ENCODE measurements around the gene HNRNPUL2.
"Not testable (repeated sequence)": the region's sequence is repeated elsewhere in the genome, so short reads cannot be mapped to it uniquely, and the experiment has no call there.

HNRNPUL2 gene

DNA sequence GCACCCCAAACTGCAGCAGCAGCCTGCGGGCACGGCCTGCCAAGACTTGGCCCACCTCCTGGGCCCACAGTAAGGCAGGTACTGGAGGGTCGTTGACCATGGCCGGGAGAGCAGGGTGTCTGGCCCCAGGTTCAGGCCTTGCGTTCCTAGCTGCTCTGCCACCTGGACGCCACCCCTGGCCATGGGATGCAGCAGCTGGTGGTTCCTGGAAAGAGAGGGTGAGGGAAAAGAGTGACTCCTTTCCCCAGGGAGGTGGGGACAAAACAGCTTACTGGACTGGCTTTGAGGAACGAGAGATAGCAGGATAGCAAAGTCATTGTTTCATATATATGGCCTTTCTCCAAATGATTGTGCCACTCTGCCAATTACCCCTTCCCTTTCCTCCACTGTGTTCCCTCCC is 21.8 kb downstream of the HNRNPUL2 start:
- no peaks in the 10 kb centered on the region; the same call in 1 of the 2 replicates for H3K36me3 ChIP-seq (ENCODE audit: low read length)
- H3K79me2 ChIP-seq (ENCODE audit: insufficient read depth, low read length) = no peaks in the 10 kb centered on the region
- H3K27ac ChIP-seq (ENCODE audit: low read depth, low read length) = no peak overlapping the region
- no peaks in the 10 kb centered on the region for H4K20me1 ChIP-seq (ENCODE audit: low read depth, low read length)
- H2AFZ ChIP-seq (ENCODE audit: low read depth, low read length, severe bottlenecking) = no peak overlapping the region
- TF ChIP-seq EZH2phosphoT487 (conservative IDR thresholded peaks at IDR 0.05; ENCODE audit: low read length) = no peak
- TF ChIP-seq, protein P1, sequence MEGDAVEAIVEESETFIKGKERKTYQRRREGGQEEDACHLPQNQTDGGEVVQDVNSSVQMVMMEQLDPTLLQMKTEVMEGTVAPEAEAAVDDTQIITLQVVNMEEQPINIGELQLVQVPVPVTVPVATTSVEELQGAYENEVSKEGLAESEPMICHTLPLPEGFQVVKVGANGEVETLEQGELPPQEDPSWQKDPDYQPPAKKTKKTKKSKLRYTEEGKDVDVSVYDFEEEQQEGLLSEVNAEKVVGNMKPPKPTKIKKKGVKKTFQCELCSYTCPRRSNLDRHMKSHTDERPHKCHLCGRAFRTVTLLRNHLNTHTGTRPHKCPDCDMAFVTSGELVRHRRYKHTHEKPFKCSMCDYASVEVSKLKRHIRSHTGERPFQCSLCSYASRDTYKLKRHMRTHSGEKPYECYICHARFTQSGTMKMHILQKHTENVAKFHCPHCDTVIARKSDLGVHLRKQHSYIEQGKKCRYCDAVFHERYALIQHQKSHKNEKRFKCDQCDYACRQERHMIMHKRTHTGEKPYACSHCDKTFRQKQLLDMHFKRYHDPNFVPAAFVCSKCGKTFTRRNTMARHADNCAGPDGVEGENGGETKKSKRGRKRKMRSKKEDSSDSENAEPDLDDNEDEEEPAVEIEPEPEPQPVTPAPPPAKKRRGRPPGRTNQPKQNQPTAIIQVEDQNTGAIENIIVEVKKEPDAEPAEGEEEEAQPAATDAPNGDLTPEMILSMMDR (IDR thresholded peaks at IDR 0.05; ENCODE audit: insufficient read depth, low read length, poor library complexity, severe bottlenecking) = no peak
- H3K4me2 ChIP-seq (ENCODE audit: low read depth, low read length, poor library complexity, severe bottlenecking) = peak overlapping the region; percentile 69
- peak overlapping the region; percentile 56 for H3K9ac ChIP-seq (ENCODE audit: low read length)
- no peaks in the 10 kb centered on the region for H3K27me3 ChIP-seq (ENCODE audit: low read length)
- H3F3A ChIP-seq (ENCODE audit: insufficient read depth) = peaks cover 12% of the 10 kb centered on the region; the same call in 1 of the 2 replicates
- H3K9me3 ChIP-seq (ENCODE audit: insufficient read depth, low read length) = no peaks in the 10 kb centered on the region
- H3K9me2 ChIP-seq (replicated peaks; ENCODE audit: insufficient read depth, low read length) = no peaks in the 10 kb centered on the region
- peak overlapping the region; percentile 60 for H3K4me3 ChIP-seq (ENCODE audit: insufficient read depth, low read length, poor library complexity, severe bottlenecking)

DNA sequence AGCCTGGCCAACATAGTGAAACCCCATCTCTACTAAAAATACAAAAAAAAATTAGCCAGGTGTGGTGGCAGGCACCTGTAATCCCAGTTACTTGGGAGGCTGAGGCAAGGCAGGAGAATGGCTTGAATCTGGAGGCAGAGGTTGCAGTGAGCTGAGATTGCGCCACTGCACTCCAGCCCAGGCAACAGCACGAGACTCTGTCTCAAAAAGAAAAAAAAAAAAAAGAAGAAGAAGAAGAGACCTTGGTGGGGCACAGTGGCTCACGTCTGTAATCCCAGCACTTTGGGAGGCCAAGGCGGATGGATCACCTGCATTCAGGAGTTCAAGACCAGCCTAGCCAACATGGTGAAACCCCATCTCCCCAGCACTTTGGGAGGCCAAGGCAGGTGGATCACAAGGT is 23.3 kb downstream of the HNRNPUL2 start:
- not testable (repeated sequence) for H3K36me3 ChIP-seq (ENCODE audit: low read length); H3K79me2 ChIP-seq (ENCODE audit: insufficient read depth, low read length); H3K9ac ChIP-seq (ENCODE audit: low read length); H3K9me3 ChIP-seq (ENCODE audit: insufficient read depth, low read length); H3K4me3 ChIP-seq (ENCODE audit: insufficient read depth, low read length, poor library complexity, severe bottlenecking); H3K9me2 ChIP-seq (replicated peaks; ENCODE audit: insufficient read depth, low read length); H4K20me1 ChIP-seq (ENCODE audit: low read depth, low read length); H3K27me3 ChIP-seq (ENCODE audit: low read length); H2AFZ ChIP-seq (ENCODE audit: low read depth, low read length, severe bottlenecking); H3K27ac ChIP-seq (ENCODE audit: low read depth, low read length); H3K4me2 ChIP-seq (ENCODE audit: low read depth, low read length, poor library complexity, severe bottlenecking)
- peaks cover 12% of the 10 kb centered on the region; the same call in 1 of the 2 replicates for H3F3A ChIP-seq (ENCODE audit: insufficient read depth)

DNA sequence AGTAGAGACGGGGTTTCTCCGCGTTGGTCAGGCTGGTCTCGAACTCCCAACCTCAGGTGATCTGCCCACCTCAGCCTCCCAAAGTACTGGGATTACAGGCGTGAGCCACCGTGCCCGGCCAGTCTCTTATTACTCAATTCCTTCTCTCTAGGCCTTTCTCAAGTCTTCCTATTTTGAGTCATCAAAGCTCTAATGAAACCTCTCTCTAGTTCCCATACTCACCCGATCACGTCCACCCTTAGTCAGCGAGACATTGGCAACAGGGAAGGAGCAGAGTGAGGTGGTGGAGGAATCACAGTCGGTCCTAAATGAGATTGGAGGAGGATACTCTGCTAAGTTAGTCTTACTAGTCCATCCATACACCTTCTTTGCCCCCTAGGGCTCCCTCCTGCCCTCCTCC is 25.0 kb downstream of the HNRNPUL2 start:
- H2AFZ ChIP-seq (ENCODE audit: low read depth, low read length, severe bottlenecking) = no peak overlapping the region
- H3K9me3 ChIP-seq (ENCODE audit: insufficient read depth, low read length) = no peaks in the 10 kb centered on the region
- no peak overlapping the region for H3K9ac ChIP-seq (ENCODE audit: low read length)
- H3K27me3 ChIP-seq (ENCODE audit: low read length) = no peaks in the 10 kb centered on the region
- TF ChIP-seq EZH2phosphoT487 (conservative IDR thresholded peaks at IDR 0.05; ENCODE audit: low read length) = no peak
- TF ChIP-seq, protein P1 (IDR thresholded peaks at IDR 0.05; ENCODE audit: insufficient read depth, low read length, poor library complexity, severe bottlenecking) = no peak
- H3K79me2 ChIP-seq (ENCODE audit: insufficient read depth, low read length) = no peaks in the 10 kb centered on the region
- no peaks in the 10 kb centered on the region for H4K20me1 ChIP-seq (ENCODE audit: low read depth, low read length)
- no peak overlapping the region for H3K4me2 ChIP-seq (ENCODE audit: low read depth, low read length, poor library complexity, severe bottlenecking)
- no peak overlapping the region for H3K27ac ChIP-seq (ENCODE audit: low read depth, low read length)
- no peak overlapping the region for H3K4me3 ChIP-seq (ENCODE audit: insufficient read depth, low read length, poor library complexity, severe bottlenecking)
- H3K9me2 ChIP-seq (replicated peaks; ENCODE audit: insufficient read depth, low read length) = no peaks in the 10 kb centered on the region
- peaks cover 6% of the 10 kb centered on the region; the same call in 1 of the 2 replicates for H3F3A ChIP-seq (ENCODE audit: insufficient read depth)
- H3K36me3 ChIP-seq (ENCODE audit: low read length) = no peaks in the 10 kb centered on the region; the same call in 1 of the 2 replicates

DNA sequence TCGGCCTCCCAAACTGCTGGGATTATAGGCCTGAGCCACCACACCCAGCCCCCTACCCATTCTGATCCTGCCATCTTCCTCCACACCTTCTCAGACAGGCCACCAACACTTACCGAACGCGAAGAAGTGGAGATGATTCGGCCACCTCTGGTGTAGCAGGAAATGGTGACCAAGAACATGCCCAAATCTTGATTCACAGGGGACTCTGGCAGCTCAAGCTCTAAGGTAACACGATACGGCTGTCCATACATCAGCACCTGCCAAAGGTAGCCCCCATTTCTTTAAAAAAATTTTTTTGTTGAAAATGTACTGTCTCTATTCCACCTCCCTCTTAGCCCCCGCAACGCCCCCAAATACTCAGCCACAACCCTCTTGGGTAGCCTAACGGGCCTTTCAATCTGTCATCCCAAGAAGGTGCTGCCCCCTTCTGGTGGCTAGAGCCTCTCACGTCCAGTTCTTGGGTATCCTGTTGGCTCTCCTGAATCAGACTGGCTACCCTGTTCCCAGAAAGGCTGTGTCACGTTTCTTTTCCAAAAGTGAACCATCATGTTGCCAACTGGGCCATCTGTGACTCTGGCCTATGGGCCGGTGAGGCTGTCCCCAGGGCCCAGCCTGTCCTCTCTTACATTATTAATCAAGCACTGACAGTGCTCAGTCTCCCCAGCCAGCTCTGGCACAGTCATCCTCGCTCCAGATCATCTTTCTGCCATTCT is 32.6 kb downstream of the HNRNPUL2 start:
- no peak overlapping the region for H2AFZ ChIP-seq (ENCODE audit: low read depth, low read length, severe bottlenecking)
- H3K9ac ChIP-seq (ENCODE audit: low read length) = no peak overlapping the region
- H3K9me3 ChIP-seq (ENCODE audit: insufficient read depth, low read length) = no peaks in the 10 kb centered on the region
- TF ChIP-seq, protein P1 (IDR thresholded peaks at IDR 0.05; ENCODE audit: insufficient read depth, low read length, poor library complexity, severe bottlenecking) = peak; percentile 85
- no peak for TF ChIP-seq EZH2phosphoT487 (conservative IDR thresholded peaks at IDR 0.05; ENCODE audit: low read length)
- no peak overlapping the region for H3K4me2 ChIP-seq (ENCODE audit: low read depth, low read length, poor library complexity, severe bottlenecking)
- H3K27ac ChIP-seq (ENCODE audit: low read depth, low read length) = no peak overlapping the region
- H3F3A ChIP-seq (ENCODE audit: insufficient read depth) = 0 out of 2 replicates have a peak, but pooled peaks cover 3% of the 10 kb centered on the region
- no peak overlapping the region for H3K4me3 ChIP-seq (ENCODE audit: insufficient read depth, low read length, poor library complexity, severe bottlenecking)
- H3K27me3 ChIP-seq (ENCODE audit: low read length) = no peaks in the 10 kb centered on the region
- H3K79me2 ChIP-seq (ENCODE audit: insufficient read depth, low read length) = no peaks in the 10 kb centered on the region
- no peaks in the 10 kb centered on the region for H4K20me1 ChIP-seq (ENCODE audit: low read depth, low read length)
- no peaks in the 10 kb centered on the region for H3K9me2 ChIP-seq (replicated peaks; ENCODE audit: insufficient read depth, low read length)
- H3K36me3 ChIP-seq (ENCODE audit: low read length) = no peaks in the 10 kb centered on the region

DNA sequence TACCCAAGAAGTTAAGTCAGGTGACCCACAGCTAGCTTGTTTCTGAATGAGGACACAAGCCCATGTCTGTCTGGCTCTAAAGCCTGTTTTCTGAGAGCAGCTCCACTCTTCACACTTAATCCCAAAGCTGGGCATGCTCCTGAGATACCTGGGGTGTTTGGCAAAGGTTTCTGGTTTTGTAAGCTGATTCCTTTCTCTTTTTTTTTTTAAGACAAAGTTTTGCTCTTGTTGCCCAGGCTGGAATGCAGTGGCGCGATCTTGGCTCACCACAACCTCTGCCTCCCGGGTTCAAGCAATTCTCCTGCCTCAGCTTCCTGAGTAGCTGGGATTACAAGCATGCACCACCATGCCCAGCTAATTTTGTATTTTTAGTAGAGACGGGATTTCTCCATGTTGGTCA is 33.6 kb downstream of the HNRNPUL2 start:
- H3K79me2 ChIP-seq (ENCODE audit: insufficient read depth, low read length); H3K27me3 ChIP-seq (ENCODE audit: low read length); H3K4me3 ChIP-seq (ENCODE audit: insufficient read depth, low read length, poor library complexity, severe bottlenecking); H3K27ac ChIP-seq (ENCODE audit: low read depth, low read length); H3F3A ChIP-seq (ENCODE audit: insufficient read depth); H3K36me3 ChIP-seq (ENCODE audit: low read length); H2AFZ ChIP-seq (ENCODE audit: low read depth, low read length, severe bottlenecking); H3K4me2 ChIP-seq (ENCODE audit: low read depth, low read length, poor library complexity, severe bottlenecking); H3K9ac ChIP-seq (ENCODE audit: low read length); H4K20me1 ChIP-seq (ENCODE audit: low read depth, low read length); H3K9me3 ChIP-seq (ENCODE audit: insufficient read depth, low read length); H3K9me2 ChIP-seq (replicated peaks; ENCODE audit: insufficient read depth, low read length): not testable (repeated sequence)

Measured in SU-DHL-6 (cell line).